Endothelial cell of umbilical vein (primary cell): Measurements from ENCODE around the gene MKRN1.

Experiments used
- CTCF ChIP-seq, 2 donors: IDR thresholded peaks; 1 replicate in 1 of 2; 2 replicates in 1 of 2; pipeline ENCODE4 v1.5.1; 2011; ENCODE audit warnings: low read length in 2 of 2, mild to moderate bottlenecking in 2 of 2, moderate library complexity in 2 of 2, control low read depth in 1 of 2, inconsistent platforms in 1 of 2, low read depth in 1 of 2; ENCODE audit not compliant: insufficient read depth in 1 of 2; ENCODE audit errors: extremely low read depth in 1 of 2
- EZH2 ChIP-seq: IDR thresholded peaks from 2 replicates; pipeline ENCODE4 v1.6.1; 2012; ENCODE audit warnings: borderline replicate concordance, low read depth, mild to moderate bottlenecking, moderate library complexity, low read length, inconsistent platforms; ENCODE audit not compliant: severe bottlenecking
- JUN ChIP-seq: IDR thresholded peaks from 2 replicates; pipeline ENCODE4 v1.6.1; 2011; ENCODE audit warnings: borderline replicate concordance, low read depth; ENCODE audit not compliant: insufficient read length, insufficient read depth
- POLR2A ChIP-seq: IDR thresholded peaks from 2 replicates; pipeline ENCODE4 v1.6.1; 2012; ENCODE audit warnings: low read depth, mild to moderate bottlenecking, control low read depth, low read length
- POLR2AphosphoS5 ChIP-seq: IDR thresholded peaks from 2 replicates; pipeline ENCODE4 v1.6.1; 2012; ENCODE audit warnings: low read depth, mild to moderate bottlenecking, control low read depth, low read length, moderate library complexity; ENCODE audit not compliant: insufficient read depth

GRCh38 chr7:140526214-140526613 is 46.9 kb upstream of the MKRN1 start:
- no peak for TF ChIP-seq POLR2A
- no peak for TF ChIP-seq CTCF (IDR thresholded peaks at IDR 0.05; ENCODE audit: extremely low read depth in 1 of 2, insufficient read depth in 1 of 2, low read depth in 1 of 2, low read length in 2 of 2)
- TF ChIP-seq POLR2AphosphoS5, result no peak
- TF ChIP-seq EZH2, result no peak
- no peak for TF ChIP-seq JUN
